A673 (cell line): ENCODE data around the gene POMGNT2.

Experiments
- EZH2 ChIP-seq: fragments of 200-600 bp; sonication (generic); IDR thresholded peaks from 2 replicates; pipeline ENCODE4 v1.6.1; 2017; ENCODE audit warnings: borderline replicate concordance, low read depth, mild to moderate bottlenecking, mixed read lengths, antibody characterized with exemption, low read length; ENCODE audit not compliant: poor library complexity, severe bottlenecking
- TF ChIP-seq, protein P1 (sequence below): fragments of 300-800, 200-600 bp; sonication (generic); conservative IDR thresholded peaks from 2 replicates; pipeline ENCODE4 v1.5.1; 2017; ENCODE audit warnings: low read depth, mild to moderate bottlenecking, antibody characterized with exemption, low read length, moderate library complexity, mixed read lengths

DNA sequence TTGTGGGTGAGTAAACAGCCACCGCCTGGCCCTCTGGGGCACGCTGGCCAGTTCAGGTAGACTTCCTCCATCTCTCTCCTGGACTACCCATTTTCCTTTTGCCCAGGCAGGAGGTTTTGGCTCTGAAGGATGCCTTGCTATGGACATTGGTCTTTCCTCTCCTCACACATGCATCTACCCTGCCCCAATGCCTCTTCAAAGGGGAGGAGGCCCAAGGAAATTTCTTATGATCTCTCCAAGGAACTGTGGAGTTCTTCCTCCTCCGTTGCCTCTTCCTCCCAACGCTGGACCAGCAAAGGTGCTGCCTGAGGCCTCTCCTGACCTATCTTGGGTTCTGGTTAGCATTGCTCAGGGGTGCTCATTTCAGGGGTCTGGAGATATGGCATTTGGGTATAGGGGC lies 33.5 kb downstream of the POMGNT2 start:
- TF ChIP-seq EZH2: no peak
- TF ChIP-seq, protein P1, sequence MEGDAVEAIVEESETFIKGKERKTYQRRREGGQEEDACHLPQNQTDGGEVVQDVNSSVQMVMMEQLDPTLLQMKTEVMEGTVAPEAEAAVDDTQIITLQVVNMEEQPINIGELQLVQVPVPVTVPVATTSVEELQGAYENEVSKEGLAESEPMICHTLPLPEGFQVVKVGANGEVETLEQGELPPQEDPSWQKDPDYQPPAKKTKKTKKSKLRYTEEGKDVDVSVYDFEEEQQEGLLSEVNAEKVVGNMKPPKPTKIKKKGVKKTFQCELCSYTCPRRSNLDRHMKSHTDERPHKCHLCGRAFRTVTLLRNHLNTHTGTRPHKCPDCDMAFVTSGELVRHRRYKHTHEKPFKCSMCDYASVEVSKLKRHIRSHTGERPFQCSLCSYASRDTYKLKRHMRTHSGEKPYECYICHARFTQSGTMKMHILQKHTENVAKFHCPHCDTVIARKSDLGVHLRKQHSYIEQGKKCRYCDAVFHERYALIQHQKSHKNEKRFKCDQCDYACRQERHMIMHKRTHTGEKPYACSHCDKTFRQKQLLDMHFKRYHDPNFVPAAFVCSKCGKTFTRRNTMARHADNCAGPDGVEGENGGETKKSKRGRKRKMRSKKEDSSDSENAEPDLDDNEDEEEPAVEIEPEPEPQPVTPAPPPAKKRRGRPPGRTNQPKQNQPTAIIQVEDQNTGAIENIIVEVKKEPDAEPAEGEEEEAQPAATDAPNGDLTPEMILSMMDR: no peak
